GM19468 (cell line): ENCODE data around the gene AUTS2.

Source experiments
- ATAC-seq: cut with Tn5 transposase; IDR thresholded peaks from one replicate; pipeline ENCODE4 v1.9.1; 2021; ENCODE audit warnings: mild to moderate bottlenecking, moderate library complexity, moderate number of reproducible peaks; ENCODE audit not compliant: unreplicated experiment; ENCODE audit errors: extremely low read depth

AUTS2 gene

GRCh38 chr7:70559815-70560214 lies 961.5 kb downstream of the AUTS2 start:
- ATAC-seq, result no peak

DNA sequence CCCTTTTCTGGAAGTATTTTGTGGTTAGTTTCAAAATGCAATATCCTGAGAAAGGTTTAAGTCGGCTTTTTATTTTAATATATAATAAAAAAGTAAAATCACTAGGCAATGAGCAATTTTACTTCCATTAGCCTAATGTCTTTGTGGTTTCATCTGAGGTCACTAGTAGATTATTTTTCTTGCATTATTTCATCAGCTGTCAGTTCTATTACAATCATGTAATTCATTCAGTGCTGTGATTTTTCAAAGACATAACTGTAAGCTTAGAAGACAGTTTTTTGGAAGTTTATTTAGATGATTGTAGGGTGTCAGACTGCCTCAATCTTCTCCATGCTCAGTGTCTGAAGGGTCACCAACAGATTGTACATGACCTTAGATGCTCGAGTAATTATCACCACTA lies 965.7 kb downstream of the AUTS2 start:
- ATAC-seq, result no peak

- ATAC-seq, result no peak
These were observed 967.6 kb downstream of the AUTS2 start for GRCh38 chr7:70565721-70566370.

DNA sequence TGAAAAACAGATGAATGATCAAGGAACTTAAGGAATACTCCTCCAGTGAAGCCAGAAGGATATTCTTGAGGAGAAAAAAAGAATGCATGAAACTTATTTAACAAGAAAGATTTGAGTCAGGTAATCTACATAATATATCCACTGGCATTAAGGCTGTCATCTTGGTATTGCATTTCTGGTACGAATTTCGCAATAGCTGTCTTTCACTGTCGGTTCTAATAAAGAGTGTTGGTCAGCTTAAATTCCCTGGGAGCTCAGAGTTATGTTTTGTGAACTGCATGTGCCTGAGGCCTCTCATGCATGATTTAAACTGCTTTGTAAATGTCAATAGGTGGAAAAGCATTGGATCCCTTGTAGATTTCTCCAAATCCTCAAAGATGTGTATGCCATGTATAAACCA lies 968.4 kb downstream of the AUTS2 start:
- no peak for ATAC-seq

- no peak for ATAC-seq
These were observed 970.5 kb downstream of the AUTS2 start for GRCh38 chr7:70568674-70569334.

- no peak for ATAC-seq
These were observed 971.1 kb downstream of the AUTS2 start for GRCh38 chr7:70569335-70569819.

- ATAC-seq, result no peak
These were observed 971.8 kb downstream of the AUTS2 start for GRCh38 chr7:70570029-70570428.

GRCh38 chr7:70570961-70571360 lies 972.7 kb downstream of the AUTS2 start:
- ATAC-seq, result no peak

GRCh38 chr7:70571403-70571934 lies 973.2 kb downstream of the AUTS2 start:
- no peak for ATAC-seq

DNA sequence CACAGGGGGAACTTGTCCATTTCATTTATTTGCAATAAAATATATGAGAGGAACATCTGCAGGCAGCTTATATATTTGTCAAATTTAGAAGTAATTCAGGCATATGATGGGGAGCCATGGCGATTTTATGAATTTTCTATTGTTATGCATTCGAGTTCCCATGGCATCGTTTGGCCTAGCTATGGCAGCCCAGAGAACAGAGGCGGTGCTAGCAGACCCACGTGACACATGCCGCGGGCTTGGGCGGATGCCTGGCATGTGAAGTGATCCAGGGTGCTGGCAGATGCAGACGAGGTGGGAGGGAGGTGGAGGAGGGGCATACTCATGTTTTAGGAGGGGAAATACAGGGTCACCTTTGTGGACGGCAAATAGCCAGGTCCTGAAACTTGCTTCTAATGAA lies 973.7 kb downstream of the AUTS2 start:
- no peak for ATAC-seq

DNA sequence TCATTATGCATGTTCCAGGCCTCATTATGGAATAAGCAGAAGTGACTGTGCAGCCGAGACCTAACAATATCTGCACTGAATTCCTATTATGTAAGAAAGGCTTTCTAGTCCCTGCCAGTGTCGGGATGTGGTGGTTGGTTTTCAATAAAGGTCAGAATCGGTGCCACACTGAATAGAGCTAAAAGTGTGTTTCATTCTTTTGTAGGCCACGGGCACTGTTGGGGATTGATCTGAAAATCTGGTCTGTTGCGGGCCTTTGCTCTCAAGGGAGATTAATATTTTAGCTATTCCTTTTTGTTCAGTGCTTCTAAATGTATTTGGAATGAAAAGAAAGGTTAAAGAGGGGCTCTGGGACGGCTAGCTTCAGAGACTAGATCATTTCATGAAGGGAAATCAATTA lies 974.3 kb downstream of the AUTS2 start:
- ATAC-seq, result no peak

- ATAC-seq, result no peak
These were observed 974.9 kb downstream of the AUTS2 start for GRCh38 chr7:70573071-70573661.

DNA sequence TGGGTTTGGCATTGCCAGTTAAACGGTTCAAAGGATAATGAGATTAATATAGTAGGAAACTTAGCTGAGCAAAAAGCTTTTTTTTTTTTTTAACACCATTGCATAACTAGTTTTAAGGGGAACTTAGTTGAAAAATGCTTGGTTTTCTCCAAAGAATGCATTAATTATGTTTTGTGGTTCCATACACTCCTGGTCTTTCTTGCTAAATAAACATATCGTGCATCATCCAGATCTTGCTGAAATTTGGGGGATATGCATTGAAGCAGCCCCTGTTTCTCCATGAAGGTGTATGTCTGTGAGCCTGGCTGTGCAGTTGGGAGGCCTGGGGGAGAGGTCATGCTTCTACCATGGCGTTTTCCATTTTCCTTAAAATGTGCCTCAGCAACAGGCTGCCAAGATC lies 975.4 kb downstream of the AUTS2 start:
- ATAC-seq, result no peak

DNA sequence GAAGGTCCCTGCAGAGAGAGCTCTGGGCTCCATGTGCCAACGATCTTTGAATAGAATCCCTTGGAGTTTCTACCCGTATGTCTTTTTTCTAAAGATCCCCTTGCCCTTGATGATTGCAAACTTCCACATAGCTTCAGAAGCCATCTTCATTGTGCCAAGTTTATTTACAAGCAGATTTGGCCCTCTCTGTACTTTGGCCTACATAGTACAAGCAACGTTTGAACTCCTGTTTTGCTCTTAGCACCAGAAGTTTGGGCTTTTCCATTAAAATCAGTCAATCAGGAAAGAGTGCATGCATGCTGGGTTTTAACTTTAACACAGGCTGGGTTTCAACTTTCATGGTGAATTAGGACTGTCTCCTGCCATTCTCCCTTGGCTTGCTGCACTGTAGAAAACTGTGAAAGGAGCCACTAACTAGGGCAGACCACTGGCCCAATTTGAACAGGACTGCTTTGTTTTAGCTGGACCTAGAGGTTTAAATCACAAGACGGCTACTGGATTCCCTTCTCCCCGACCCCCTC lies 976.1 kb downstream of the AUTS2 start:
- no peak for ATAC-seq

- ATAC-seq, result no peak
These were observed 976.9 kb downstream of the AUTS2 start for GRCh38 chr7:70574970-70575799.

DNA sequence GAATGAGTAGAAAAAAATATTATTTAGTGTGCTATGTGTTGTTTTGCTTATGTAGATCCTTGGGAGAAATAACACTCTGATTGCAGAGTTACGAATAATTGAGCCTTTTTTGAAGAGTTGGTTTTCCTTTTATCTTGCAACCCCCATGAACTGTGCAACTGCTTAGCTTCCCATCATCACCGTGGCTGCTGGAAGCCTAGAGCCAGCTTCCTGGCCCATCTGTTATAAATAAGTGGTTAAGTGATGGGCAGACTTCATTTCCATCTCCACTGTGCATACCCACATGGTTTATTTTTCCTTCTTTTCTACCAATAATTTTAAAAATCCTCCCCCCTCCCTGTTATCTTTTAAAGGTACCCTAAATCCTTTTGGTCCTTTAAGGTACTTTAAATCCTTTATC lies 978.8 kb downstream of the AUTS2 start:
- no peak for ATAC-seq

GRCh38 chr7:70578131-70578530 lies 979.9 kb downstream of the AUTS2 start:
- ATAC-seq, result no peak

- ATAC-seq, result no peak
These were observed 981.3 kb downstream of the AUTS2 start for GRCh38 chr7:70579397-70580097.

DNA sequence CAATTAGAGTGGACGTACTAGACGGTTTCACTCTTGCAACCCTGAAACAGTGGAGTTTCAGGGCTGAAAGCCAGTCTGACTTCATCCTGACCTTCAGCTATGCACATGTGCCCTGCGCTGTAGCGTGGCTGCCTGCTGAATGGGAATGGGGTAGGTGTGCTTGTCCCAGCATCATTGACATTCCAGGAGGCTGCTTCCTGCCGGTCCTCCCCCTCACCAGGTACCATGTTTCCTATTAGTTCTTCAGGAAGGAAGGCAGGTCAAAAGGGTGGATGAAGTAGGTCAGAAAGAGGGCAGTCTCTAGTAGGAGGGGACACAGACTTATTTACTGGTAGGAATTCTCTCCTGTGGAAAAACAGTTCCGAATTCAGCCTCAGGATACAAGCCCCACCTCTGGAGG lies 981.9 kb downstream of the AUTS2 start:
- ATAC-seq, result no peak
